Measurements from ENCODE around the gene NUP210L. TPM values are rescaled to one million over a fixed set of nuclear protein-coding genes. Genes with fewer than 3 reads are reported as not detected.
"Not testable (repeated sequence)": the region's sequence is repeated elsewhere in the genome, so short reads cannot be mapped to it uniquely, and the experiment has no call there.

Gene NUP210L
- total RNA-seq, 4 donors from 2014 or later, result 0.23 TPM; not detected in 3

DNA sequence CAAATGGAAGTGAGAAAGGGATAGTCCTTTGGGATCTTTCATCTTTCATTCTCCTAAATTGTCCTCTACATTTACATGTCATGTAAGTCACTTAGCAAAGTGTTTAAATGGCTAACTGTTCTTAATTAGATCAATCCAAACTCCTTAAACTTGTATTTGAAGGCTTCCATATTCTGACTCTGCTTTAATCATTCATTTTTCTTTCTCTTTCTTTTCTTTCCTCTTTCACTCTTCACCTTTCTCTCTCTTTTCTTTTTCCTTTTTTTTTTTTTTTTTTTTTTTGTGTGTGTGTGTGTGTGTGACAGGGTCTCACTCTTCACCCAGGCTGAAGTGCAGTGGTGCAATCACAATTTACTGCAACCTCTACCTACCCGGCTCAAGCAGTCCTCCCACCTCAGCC lies 92.6 kb downstream of the NUP210L start:
- WGBS, 2 donors, result 93 to 94% methylated on average over 1 of the region's 1 CpG
- H3K4me3 ChIP-seq (ENCODE audit: low read depth, poor library complexity, severe bottlenecking), result no peak overlapping the region
- TF ChIP-seq, protein P1, sequence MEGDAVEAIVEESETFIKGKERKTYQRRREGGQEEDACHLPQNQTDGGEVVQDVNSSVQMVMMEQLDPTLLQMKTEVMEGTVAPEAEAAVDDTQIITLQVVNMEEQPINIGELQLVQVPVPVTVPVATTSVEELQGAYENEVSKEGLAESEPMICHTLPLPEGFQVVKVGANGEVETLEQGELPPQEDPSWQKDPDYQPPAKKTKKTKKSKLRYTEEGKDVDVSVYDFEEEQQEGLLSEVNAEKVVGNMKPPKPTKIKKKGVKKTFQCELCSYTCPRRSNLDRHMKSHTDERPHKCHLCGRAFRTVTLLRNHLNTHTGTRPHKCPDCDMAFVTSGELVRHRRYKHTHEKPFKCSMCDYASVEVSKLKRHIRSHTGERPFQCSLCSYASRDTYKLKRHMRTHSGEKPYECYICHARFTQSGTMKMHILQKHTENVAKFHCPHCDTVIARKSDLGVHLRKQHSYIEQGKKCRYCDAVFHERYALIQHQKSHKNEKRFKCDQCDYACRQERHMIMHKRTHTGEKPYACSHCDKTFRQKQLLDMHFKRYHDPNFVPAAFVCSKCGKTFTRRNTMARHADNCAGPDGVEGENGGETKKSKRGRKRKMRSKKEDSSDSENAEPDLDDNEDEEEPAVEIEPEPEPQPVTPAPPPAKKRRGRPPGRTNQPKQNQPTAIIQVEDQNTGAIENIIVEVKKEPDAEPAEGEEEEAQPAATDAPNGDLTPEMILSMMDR (IDR thresholded peaks at IDR 0.05), result no peak
- TF ChIP-seq POLR2A (IDR thresholded peaks at IDR 0.05), result no peak
- no peak for DNase-seq (ENCODE audit: low spot score in 2 of 2)
- intact Hi-C loops (cut with DNase I; ENCODE audit: low total_unique reads), result no loop called here

DNA sequence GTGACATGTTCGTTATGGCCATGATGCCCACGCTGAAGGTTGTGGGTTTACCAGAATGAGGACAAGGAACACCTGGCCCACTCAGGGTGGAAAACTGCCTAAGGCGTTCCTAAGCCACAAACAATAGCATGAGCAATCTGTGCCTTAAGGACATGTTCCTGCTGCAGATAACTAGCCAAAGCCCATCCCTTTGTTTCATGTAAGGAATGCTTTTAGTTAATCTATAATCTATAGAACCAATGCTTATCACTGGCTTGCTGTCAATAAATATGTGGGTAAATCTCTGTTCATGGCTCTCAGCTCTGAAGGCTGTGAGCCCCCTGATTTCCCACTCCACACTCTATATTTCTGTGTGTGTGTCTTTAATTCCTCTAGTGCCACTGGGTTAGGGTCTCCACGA lies 107.4 kb downstream of the NUP210L start:
- DNase-seq (ENCODE audit: low spot score in 2 of 2); intact Hi-C loops (cut with DNase I; ENCODE audit: low total_unique reads); H3K4me3 ChIP-seq (ENCODE audit: low read depth, poor library complexity, severe bottlenecking): not testable (repeated sequence)
- WGBS, 2 donors, result 32 to 44% methylated on average over 4 of the region's 4 CpGs

DNA sequence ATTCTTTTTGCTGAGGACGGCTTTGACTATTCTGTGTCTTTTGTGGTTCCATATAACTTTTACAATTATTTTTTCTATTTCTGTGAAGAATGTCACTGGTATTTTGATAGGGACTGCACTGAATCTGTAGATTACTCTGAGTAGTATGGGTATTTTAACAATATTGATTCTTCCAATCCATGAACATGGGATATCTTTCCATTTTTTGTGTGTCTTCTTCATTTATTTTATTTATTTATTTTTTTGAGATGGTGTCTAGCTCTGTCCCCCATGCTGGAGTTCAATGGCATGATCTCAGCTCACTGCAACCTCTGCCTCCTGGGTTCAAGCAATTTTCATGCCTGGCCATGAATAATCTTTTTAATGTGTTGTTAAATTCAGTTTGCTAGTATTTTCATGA lies 121.2 kb downstream of the NUP210L start:
- intact Hi-C loops (cut with DNase I; ENCODE audit: low total_unique reads); H3K4me3 ChIP-seq (ENCODE audit: low read depth, poor library complexity, severe bottlenecking); DNase-seq (ENCODE audit: low spot score in 2 of 2): not testable (repeated sequence)
- WGBS, 2 donors, result 93 to 94% methylated on average over 1 of the region's 1 CpG

DNA sequence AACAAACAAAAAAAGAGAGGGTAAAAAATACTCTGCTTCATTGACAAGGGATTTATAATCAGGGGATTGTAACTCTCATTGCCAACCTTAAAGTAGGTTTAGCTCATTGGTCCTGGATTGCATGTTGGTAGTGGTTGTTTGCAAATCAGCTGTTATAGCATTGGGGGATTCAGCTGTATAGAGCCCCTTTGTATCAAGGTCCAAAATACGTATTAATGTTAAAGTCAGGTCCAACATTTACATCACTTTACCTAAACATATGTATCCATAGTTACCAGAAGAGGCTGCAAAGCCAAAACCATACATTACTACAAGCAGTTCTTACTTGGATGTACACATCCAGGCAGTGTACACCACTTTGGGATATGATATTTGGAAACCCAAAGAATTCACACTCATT lies 134.9 kb downstream of the NUP210L start:
- TF ChIP-seq POLR2A (IDR thresholded peaks at IDR 0.05), result no peak
- TF ChIP-seq, protein P1 (IDR thresholded peaks at IDR 0.05), result no peak
- intact Hi-C loops (cut with DNase I; ENCODE audit: low total_unique reads), result no loop called here
- 76 to 88% methylated on average over 1 of the region's 1 CpG for WGBS, 2 donors
- peak in 1 of 2 donors; percentile 1 for DNase-seq (ENCODE audit: low spot score in 2 of 2)
- no peak overlapping the region for H3K4me3 ChIP-seq (ENCODE audit: low read depth, poor library complexity, severe bottlenecking)

DNA sequence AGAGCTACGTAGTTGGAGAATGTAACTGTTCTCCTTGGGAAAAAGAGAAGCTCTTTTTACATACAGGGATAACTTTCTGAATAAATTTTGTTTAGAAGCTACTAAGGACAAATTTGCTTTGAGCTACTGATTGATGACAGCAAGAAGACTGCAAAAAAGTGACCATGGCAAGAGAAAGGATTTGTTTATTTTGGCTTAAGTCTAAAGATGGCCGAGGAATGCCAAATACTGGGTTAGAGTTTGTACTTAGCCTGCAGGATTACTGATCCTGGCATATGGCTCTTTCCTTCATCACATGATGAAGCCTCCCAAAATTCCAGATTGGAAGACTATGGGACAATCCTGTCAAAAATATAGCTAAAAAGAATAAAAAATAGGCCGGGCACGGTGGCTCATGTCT lies 135.6 kb downstream of the NUP210L start:
- 79 to 86% methylated on average over 4 of the region's 4 CpGs for WGBS, 2 donors
- intact Hi-C loops (cut with DNase I; ENCODE audit: low total_unique reads), result no loop called here
- no peak overlapping the region for H3K4me3 ChIP-seq (ENCODE audit: low read depth, poor library complexity, severe bottlenecking)
- no peak for DNase-seq (ENCODE audit: low spot score in 2 of 2)
- TF ChIP-seq POLR2A (IDR thresholded peaks at IDR 0.05), result no peak
- TF ChIP-seq, protein P1 (IDR thresholded peaks at IDR 0.05), result no peak

DNA sequence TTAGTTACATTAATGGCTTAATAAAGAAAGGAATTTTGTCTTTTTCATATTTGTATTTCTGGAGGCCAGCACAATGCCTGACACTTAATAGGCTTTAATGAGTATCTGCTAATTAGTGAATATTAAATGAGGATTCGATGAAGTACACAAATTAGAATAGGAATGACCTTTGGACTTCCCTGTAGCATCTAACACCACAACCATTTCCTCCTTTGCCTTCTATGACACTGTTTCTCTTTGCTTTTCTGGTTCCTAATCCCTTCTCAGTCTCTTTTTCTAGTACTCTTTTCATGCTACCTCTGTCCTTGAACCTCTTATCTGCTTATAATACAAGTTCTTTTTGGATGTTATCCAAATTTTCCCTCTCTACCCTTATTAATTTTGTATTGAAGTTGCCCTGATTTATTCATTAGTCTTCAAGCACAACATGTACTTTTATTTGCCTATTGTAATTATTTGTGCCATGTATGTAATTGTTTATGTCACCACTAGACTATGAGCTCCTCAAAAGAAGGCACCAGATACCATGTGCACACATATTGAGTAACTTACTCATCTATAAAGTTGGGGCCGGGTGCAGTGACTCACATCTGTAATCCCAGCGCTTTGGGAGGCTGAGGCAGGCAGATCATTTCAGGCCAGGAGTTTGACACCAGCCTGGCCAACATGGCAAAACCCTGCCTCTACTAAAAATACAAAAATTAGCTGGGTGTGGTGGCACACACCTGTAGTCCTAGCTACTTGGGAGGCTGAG lies 140.5 kb downstream of the NUP210L start:
- TF ChIP-seq, protein P1 (IDR thresholded peaks at IDR 0.05), result no peak
- no peak for TF ChIP-seq POLR2A (IDR thresholded peaks at IDR 0.05)
- H3K4me3 ChIP-seq (ENCODE audit: low read depth, poor library complexity, severe bottlenecking), result no peak overlapping the region
- no peak for DNase-seq (ENCODE audit: low spot score in 2 of 2)
- WGBS, 2 donors, result 83% methylated on average over 3 of the region's 3 CpGs
- intact Hi-C loops (cut with DNase I; ENCODE audit: low total_unique reads), result no loop called here

DNA sequence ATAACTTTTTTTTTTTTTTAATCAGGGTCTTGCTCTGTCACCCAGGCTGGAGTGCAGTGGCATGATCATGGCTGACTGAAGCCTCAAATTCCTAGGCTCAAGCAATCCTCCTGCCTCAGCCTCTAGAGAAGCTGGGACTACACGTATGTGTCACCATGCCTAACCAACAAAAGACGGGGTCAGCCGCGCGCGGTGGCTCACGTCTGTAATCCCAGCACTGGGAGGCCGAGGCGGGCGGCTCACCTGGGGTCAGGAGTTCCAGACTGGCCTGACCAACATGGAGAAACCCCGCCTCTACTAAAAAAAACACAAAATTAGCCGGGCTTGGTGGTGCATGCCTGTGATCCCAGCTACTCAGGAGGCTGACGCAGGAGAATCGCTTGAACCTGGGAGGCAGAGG lies 142.3 kb downstream of the NUP210L start:
- 93 to 95% methylated on average over 14 of the region's 14 CpGs for WGBS, 2 donors
- DNase-seq (ENCODE audit: low spot score in 2 of 2); H3K4me3 ChIP-seq (ENCODE audit: low read depth, poor library complexity, severe bottlenecking); intact Hi-C loops (cut with DNase I; ENCODE audit: low total_unique reads): not testable (repeated sequence)

Data from lower leg skin (tissue), 4 donors.